Measurements from ENCODE around the gene PCDH9.

The PCDH9 gene

GRCh38 chr13:66795636-66796035, 434.5 kb downstream of the PCDH9 start:
- Histone ChIP-seq H2BK12ac (ENCODE audit: low read length) (no peak overlapping the region), H2BK120ac (ENCODE audit: insufficient read depth, low read length, poor library complexity) (no peak overlapping the region), H3K4me3 (ENCODE audit: low read depth, low read length) (no peak overlapping the region), H3K18ac (ENCODE audit: low read length) (no peak overlapping the region), H3K14ac (ENCODE audit: low read length) (no peak overlapping the region), H3K9me3 (ENCODE audit: insufficient read depth, low read depth, low read length) (no peaks in the 10 kb centered on the region), H4K8ac (ENCODE audit: low read depth, low read length) (no peak overlapping the region), H3K36me3 (ENCODE audit: control insufficient read depth in 1 of 2, insufficient read depth in 2 of 2, low read length in 2 of 2) (no peaks in the 10 kb centered on the region), H3K4me1 (ENCODE audit: control insufficient read depth in 1 of 2, insufficient read depth in 2 of 2, low read length in 2 of 2) (no peaks in the 10 kb centered on the region), H3K23ac (ENCODE audit: low read length) (no peak overlapping the region), H2AK5ac (ENCODE audit: low read length) (no peak overlapping the region), H3K4me2 (ENCODE audit: low read length) (no peak overlapping the region), H2BK5ac (ENCODE audit: low read depth, low read length, poor library complexity) (no peak overlapping the region), H3K79me1 (ENCODE audit: low read length) (no peaks in the 10 kb centered on the region), H3K27ac (ENCODE audit: low read depth, low read length) (no peak overlapping the region), H2AFZ (ENCODE audit: insufficient read depth, low read length, poor library complexity) (no peak overlapping the region), H3K4ac (ENCODE audit: low read depth, low read length) (no peak overlapping the region), H3K9ac (ENCODE audit: low read length) (no peak overlapping the region), H3K27me3 (ENCODE audit: insufficient read depth, low read length) (no peaks in the 10 kb centered on the region), H4K12ac (ENCODE audit: low read depth, low read length) (no peak overlapping the region), H3K79me2 (ENCODE audit: control insufficient read depth, insufficient read depth, low read length, poor library complexity) (no peaks in the 10 kb centered on the region), H4K91ac (ENCODE audit: low read depth, low read length) (no peak overlapping the region)
- DNase-seq: no peak
- no CpG with 5 or more reads among the region's 2 CpGs for WGBS (ENCODE audit: extremely low coverage, insufficient coverage, insufficient read length)

GRCh38 chr13:66794340-66795031, 435.6 kb downstream of the PCDH9 start:
- Histone ChIP-seq H3K14ac (ENCODE audit: low read length) (no peak overlapping the region), H3K79me1 (ENCODE audit: low read length) (no peaks in the 10 kb centered on the region), H3K79me2 (ENCODE audit: control insufficient read depth, insufficient read depth, low read length, poor library complexity) (no peaks in the 10 kb centered on the region), H2BK120ac (ENCODE audit: insufficient read depth, low read length, poor library complexity) (no peak overlapping the region), H3K23ac (ENCODE audit: low read length) (no peak overlapping the region), H3K9ac (ENCODE audit: low read length) (no peak overlapping the region), H3K4me3 (ENCODE audit: low read depth, low read length) (no peak overlapping the region), H3K18ac (ENCODE audit: low read length) (no peak overlapping the region), H2AFZ (ENCODE audit: insufficient read depth, low read length, poor library complexity) (no peak overlapping the region), H3K4me1 (ENCODE audit: control insufficient read depth in 1 of 2, insufficient read depth in 2 of 2, low read length in 2 of 2) (no peaks in the 10 kb centered on the region), H4K91ac (ENCODE audit: low read depth, low read length) (no peak overlapping the region), H4K12ac (ENCODE audit: low read depth, low read length) (no peak overlapping the region), H3K4me2 (ENCODE audit: low read length) (no peak overlapping the region), H3K27me3 (ENCODE audit: insufficient read depth, low read length) (no peaks in the 10 kb centered on the region), H4K8ac (ENCODE audit: low read depth, low read length) (no peak overlapping the region), H2AK5ac (ENCODE audit: low read length) (no peak overlapping the region), H2BK5ac (ENCODE audit: low read depth, low read length, poor library complexity) (no peak overlapping the region), H3K9me3 (ENCODE audit: insufficient read depth, low read depth, low read length) (no peaks in the 10 kb centered on the region), H2BK12ac (ENCODE audit: low read length) (no peak overlapping the region), H3K36me3 (ENCODE audit: control insufficient read depth in 1 of 2, insufficient read depth in 2 of 2, low read length in 2 of 2) (no peaks in the 10 kb centered on the region), H3K27ac (ENCODE audit: low read depth, low read length) (no peak overlapping the region), H3K4ac (ENCODE audit: low read depth, low read length) (no peak overlapping the region)
- no CpG with 5 or more reads among the region's 5 CpGs for WGBS (ENCODE audit: extremely low coverage, insufficient coverage, insufficient read length)
- DNase-seq: no peak

- H2BK12ac ChIP-seq (ENCODE audit: low read length): no peak overlapping the region
- H2BK5ac ChIP-seq (ENCODE audit: low read depth, low read length, poor library complexity): no peak overlapping the region
- no peaks in the 10 kb centered on the region for H3K9me3 ChIP-seq (ENCODE audit: insufficient read depth, low read depth, low read length)
- H4K8ac ChIP-seq (ENCODE audit: low read depth, low read length): no peak overlapping the region
- no peak overlapping the region for H4K91ac ChIP-seq (ENCODE audit: low read depth, low read length)
- H3K36me3 ChIP-seq (ENCODE audit: control insufficient read depth in 1 of 2, insufficient read depth in 2 of 2, low read length in 2 of 2): no peaks in the 10 kb centered on the region
- no peak overlapping the region for H2BK120ac ChIP-seq (ENCODE audit: insufficient read depth, low read length, poor library complexity)
- no peak for DNase-seq
- H3K4me1 ChIP-seq (ENCODE audit: control insufficient read depth in 1 of 2, insufficient read depth in 2 of 2, low read length in 2 of 2): no peaks in the 10 kb centered on the region
- no peak overlapping the region for H4K12ac ChIP-seq (ENCODE audit: low read depth, low read length)
- no peak overlapping the region for H3K4me3 ChIP-seq (ENCODE audit: low read depth, low read length)
- no peak overlapping the region for H3K4me2 ChIP-seq (ENCODE audit: low read length)
- H2AFZ ChIP-seq (ENCODE audit: insufficient read depth, low read length, poor library complexity): no peak overlapping the region
- no peak overlapping the region for H3K4ac ChIP-seq (ENCODE audit: low read depth, low read length)
- no peak overlapping the region for H3K23ac ChIP-seq (ENCODE audit: low read length)
- H3K9ac ChIP-seq (ENCODE audit: low read length): no peak overlapping the region
- no peaks in the 10 kb centered on the region for H3K79me1 ChIP-seq (ENCODE audit: low read length)
- H3K14ac ChIP-seq (ENCODE audit: low read length): no peak overlapping the region
- no peak overlapping the region for H3K27ac ChIP-seq (ENCODE audit: low read depth, low read length)
- no peak overlapping the region for H2AK5ac ChIP-seq (ENCODE audit: low read length)
- H3K79me2 ChIP-seq (ENCODE audit: control insufficient read depth, insufficient read depth, low read length, poor library complexity): no peaks in the 10 kb centered on the region
- no peaks in the 10 kb centered on the region for H3K27me3 ChIP-seq (ENCODE audit: insufficient read depth, low read length)
- no peak overlapping the region for H3K18ac ChIP-seq (ENCODE audit: low read length)
- WGBS (ENCODE audit: extremely low coverage, insufficient coverage, insufficient read length): no CpG with 5 or more reads among the region's 2 CpGs
Measured at GRCh38 chr13:66790861-66791260, 439.3 kb downstream of the PCDH9 start.

GRCh38 chr13:66781241-66781640, 448.9 kb downstream of the PCDH9 start:
- no peak overlapping the region for H3K18ac ChIP-seq (ENCODE audit: low read length)
- H3K4ac ChIP-seq (ENCODE audit: low read depth, low read length): no peak overlapping the region
- no CpG with 5 or more reads among the region's 2 CpGs for WGBS (ENCODE audit: extremely low coverage, insufficient coverage, insufficient read length)
- no peaks in the 10 kb centered on the region for H3K27me3 ChIP-seq (ENCODE audit: insufficient read depth, low read length)
- no peak overlapping the region for H2BK5ac ChIP-seq (ENCODE audit: low read depth, low read length, poor library complexity)
- no peaks in the 10 kb centered on the region for H3K79me2 ChIP-seq (ENCODE audit: control insufficient read depth, insufficient read depth, low read length, poor library complexity)
- H3K14ac ChIP-seq (ENCODE audit: low read length): no peak overlapping the region
- H3K23ac ChIP-seq (ENCODE audit: low read length): no peak overlapping the region
- H2AK5ac ChIP-seq (ENCODE audit: low read length): no peak overlapping the region
- H3K36me3 ChIP-seq (ENCODE audit: control insufficient read depth in 1 of 2, insufficient read depth in 2 of 2, low read length in 2 of 2): no peaks in the 10 kb centered on the region
- H3K4me2 ChIP-seq (ENCODE audit: low read length): no peak overlapping the region
- no peak overlapping the region for H4K91ac ChIP-seq (ENCODE audit: low read depth, low read length)
- no peaks in the 10 kb centered on the region for H3K4me1 ChIP-seq (ENCODE audit: control insufficient read depth in 1 of 2, insufficient read depth in 2 of 2, low read length in 2 of 2)
- no peak overlapping the region for H3K27ac ChIP-seq (ENCODE audit: low read depth, low read length)
- H4K12ac ChIP-seq (ENCODE audit: low read depth, low read length): no peak overlapping the region
- H3K9me3 ChIP-seq (ENCODE audit: insufficient read depth, low read depth, low read length): no peaks in the 10 kb centered on the region
- no peak overlapping the region for H3K4me3 ChIP-seq (ENCODE audit: low read depth, low read length)
- H3K9ac ChIP-seq (ENCODE audit: low read length): no peak overlapping the region
- H3K79me1 ChIP-seq (ENCODE audit: low read length): no peaks in the 10 kb centered on the region
- H2BK12ac ChIP-seq (ENCODE audit: low read length): no peak overlapping the region
- no peak for DNase-seq
- no peak overlapping the region for H2AFZ ChIP-seq (ENCODE audit: insufficient read depth, low read length, poor library complexity)
- H4K8ac ChIP-seq (ENCODE audit: low read depth, low read length): no peak overlapping the region
- no peak overlapping the region for H2BK120ac ChIP-seq (ENCODE audit: insufficient read depth, low read length, poor library complexity)

All from trophoblast cell (in vitro differentiated cells and primary cell).